ENCODE data around the gene ABCA4. TPM values are rescaled to one million over a fixed set of nuclear protein-coding genes. Genes with fewer than 3 reads are reported as not detected.

Gene ABCA4
- total RNA-seq, 1 experiment from 2014 or later, result 4.8 TPM

DNA sequence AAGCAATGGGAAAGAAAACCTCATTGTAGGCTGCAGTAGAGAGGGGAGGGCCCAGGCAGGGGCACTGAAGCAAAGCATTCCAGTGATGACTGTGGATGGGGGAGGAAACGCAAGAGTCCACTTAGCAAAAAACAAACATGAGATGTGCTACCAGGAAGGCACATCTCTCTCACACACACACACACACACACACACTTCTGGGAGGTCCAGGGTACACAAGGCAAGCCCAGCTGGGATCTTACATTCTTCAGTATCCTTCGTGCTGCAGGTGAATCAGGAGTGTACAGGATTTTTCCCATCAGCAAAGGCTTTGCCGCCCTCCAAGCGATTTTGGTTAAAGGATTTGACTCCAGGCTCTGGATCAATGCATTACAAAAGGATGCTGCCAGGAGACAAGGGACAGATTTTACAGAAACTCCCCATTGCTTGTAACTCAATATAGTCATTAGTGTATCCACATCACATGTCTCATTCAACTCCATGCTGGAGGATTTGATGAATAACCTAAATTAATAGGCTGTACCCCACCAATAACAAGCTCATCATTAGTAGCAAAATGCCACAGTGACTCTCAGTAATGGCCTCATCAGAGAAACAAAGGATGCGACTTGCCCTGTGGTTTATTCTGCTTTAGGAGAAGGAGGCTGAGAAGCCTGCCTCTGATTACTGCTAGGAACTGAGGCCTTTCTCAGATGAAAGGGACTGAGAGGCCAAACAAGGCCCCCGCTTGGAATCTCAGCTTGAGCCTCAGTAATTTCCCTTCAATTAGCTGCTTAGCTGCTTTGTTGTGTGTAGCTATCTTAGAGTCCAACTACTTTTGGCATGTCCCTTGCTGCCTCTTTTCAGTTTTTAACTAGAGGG is 41.6 kb downstream of the ABCA4 start:
- H3K27me3 ChIP-seq, result no peaks in the 10 kb centered on the region
- DNase-seq, result no peak
- H3K4me3 ChIP-seq, result no peak overlapping the region
- no peaks in the 10 kb centered on the region for H3K9me3 ChIP-seq
- H3K36me3 ChIP-seq, result no peaks in the 10 kb centered on the region

DNA sequence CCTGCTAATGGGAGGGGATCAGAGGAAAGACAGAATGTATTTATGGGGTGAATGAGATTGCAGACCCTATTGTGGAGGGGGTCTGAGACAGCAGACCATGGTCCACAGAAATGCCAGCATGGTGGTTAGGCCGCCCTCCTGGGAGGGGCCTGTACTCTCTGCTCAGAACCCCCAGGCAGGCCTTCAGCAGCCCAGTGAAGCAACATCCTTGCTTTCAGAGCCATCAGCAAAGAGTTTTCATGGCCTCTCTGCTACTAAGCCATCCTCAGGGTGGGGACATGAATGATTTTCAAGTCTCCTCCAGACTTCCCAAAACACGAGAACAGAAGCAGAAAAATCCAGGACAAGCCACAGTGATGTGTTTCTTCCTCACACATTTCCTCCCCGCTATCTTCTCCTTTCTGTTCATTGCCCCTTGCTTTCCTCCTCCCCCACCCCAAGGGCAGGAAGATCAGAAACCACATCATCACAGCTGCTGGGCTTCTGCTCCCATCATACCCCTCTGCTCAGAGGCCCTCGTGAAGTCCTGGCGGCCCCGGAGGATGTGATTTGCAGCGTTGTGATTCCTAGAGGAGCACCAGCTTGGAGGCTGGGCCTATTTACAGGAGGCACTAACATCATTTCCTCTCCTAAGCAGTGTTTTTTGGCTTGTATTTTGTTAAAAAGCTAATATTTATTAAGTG is 48.0 kb downstream of the ABCA4 start:
- DNase-seq, result no peak
- no peaks in the 10 kb centered on the region for H3K27me3 ChIP-seq
- H3K36me3 ChIP-seq, result no peaks in the 10 kb centered on the region
- no peaks in the 10 kb centered on the region for H3K9me3 ChIP-seq
- H3K4me3 ChIP-seq, result no peak overlapping the region

DNA sequence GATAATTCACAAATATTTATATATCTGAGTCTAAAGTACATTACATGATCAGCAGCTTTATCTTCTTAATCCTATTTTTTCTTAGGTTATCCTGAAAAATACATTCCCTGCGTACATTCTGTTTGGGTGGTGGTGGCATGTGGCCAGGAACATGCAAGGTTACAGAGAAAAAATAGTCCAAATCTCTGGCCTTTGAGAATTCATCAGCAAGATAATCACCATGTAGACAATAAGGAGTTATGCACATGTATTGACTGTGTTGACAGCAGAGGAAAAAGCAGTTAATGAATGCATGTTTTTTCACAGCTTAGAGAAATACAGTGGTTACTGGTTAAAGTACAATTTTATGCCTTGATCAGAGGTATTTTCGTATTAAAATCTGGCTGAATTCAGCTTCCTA is 49.0 kb downstream of the ABCA4 start:
- DNase-seq, result no peak
- H3K4me3 ChIP-seq, result no peak overlapping the region
- no peaks in the 10 kb centered on the region for H3K9me3 ChIP-seq
- H3K36me3 ChIP-seq, result no peaks in the 10 kb centered on the region
- no peaks in the 10 kb centered on the region for H3K27me3 ChIP-seq

DNA sequence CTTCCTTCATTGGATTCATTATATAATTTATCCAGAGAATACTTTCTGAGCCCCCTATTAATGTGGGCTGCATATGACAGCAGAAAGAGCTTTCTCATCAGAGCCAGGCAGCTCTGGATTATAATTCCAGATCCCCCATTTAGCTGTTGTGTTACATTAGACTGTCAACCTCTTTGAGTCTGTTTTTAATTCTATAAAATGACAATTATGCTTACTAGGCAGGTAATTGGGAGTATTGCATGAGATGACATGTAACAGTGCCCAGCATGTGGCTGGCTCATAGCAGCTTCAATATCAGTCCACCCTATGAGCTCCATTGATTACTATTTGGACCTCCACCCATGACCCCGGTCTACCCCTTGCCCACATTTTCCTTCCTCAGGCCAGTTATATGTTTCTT is 49.6 kb downstream of the ABCA4 start:
- H3K36me3 ChIP-seq, result no peaks in the 10 kb centered on the region
- no peak for DNase-seq
- no peaks in the 10 kb centered on the region for H3K9me3 ChIP-seq
- H3K4me3 ChIP-seq, result no peak overlapping the region
- no peaks in the 10 kb centered on the region for H3K27me3 ChIP-seq

DNA sequence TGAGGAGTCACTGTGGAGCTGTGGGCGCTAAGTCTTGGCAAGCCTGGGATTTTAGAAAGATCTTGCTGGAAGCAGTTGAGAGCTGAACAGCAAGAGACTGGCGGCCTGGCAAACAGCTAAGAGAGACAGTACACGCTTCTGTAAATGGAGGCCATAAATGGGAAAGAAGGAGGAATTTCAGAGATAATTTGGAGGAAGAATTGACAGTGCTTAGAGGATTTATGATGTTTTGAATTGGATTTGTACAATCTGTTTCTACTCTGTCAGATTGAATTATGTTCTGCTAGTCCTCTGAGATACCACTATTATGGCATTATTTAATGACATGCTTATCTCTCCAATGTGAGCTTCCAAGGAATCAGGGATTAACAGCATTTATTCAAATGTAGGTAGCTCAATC is 50.1 kb downstream of the ABCA4 start:
- no peak for DNase-seq
- H3K9me3 ChIP-seq, result no peaks in the 10 kb centered on the region
- H3K4me3 ChIP-seq, result no peak overlapping the region
- no peaks in the 10 kb centered on the region for H3K27me3 ChIP-seq
- H3K36me3 ChIP-seq, result no peaks in the 10 kb centered on the region

DNA sequence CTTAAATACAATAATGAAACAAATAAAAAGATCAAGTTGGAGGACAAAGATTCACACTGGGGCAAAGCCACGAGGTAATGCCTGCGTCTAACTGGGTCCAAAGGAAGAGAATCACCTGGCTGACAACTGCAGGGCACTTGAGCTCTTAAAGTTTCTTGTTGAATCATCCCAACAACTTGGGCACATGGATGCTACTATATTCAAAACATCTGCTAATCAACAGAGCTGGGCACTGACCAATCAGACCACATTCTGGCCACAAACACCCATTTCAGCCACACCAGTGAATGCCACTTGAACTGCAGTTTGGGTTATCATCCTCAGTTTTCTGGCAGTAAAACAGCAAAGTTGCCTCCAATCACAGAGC is 51.0 kb downstream of the ABCA4 start:
- no peaks in the 10 kb centered on the region for H3K36me3 ChIP-seq
- H3K27me3 ChIP-seq, result no peaks in the 10 kb centered on the region
- DNase-seq, result no peak
- H3K9me3 ChIP-seq, result no peaks in the 10 kb centered on the region
- no peak overlapping the region for H3K4me3 ChIP-seq

DNA sequence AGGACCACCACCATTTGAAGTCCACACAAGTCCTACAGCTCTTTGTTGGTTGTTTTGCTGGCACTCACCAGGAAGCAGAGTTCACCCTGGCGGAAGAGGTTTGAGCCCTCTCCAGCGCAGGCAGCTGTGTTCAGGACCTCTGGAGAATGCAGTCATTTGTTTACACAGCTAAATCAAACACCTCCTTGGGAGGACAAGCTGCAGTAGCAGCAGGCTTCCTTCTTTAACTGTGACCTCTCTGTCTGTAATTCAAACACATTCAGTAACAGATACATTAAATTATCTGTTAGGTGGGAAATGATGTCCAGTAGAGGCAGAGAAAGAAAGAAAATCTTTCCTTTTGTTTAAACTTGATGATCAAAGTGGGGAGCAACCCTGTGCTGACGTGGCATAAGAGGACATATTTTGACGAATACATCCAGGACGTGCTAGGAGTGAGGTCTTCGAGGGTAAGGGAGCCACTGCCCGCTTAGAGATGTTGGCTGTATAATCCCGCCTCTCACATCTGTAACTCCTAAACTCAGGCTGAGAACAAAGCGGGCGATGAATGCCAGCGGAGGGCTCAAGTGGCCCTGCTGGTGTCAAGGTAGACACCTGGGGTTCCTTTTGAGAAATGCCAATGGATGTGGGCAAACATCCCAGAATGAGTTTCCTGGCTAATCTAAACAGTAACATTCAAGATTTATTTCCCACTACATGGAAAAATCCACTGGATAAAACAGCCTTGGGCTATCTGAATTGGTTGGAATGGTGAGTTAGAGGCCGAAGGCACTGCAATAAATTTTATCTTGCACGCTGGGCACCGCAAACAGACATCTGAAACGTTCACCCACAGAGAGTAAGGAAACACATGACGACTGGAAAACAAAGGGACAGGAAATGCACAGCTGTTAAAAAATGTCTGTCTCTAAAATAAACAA is 51.7 kb downstream of the ABCA4 start:
- peak; percentile 61 for DNase-seq
- H3K4me3 ChIP-seq, result no peak overlapping the region
- H3K36me3 ChIP-seq, result no peaks in the 10 kb centered on the region
- no peaks in the 10 kb centered on the region for H3K9me3 ChIP-seq
- H3K27me3 ChIP-seq, result no peaks in the 10 kb centered on the region

DNA sequence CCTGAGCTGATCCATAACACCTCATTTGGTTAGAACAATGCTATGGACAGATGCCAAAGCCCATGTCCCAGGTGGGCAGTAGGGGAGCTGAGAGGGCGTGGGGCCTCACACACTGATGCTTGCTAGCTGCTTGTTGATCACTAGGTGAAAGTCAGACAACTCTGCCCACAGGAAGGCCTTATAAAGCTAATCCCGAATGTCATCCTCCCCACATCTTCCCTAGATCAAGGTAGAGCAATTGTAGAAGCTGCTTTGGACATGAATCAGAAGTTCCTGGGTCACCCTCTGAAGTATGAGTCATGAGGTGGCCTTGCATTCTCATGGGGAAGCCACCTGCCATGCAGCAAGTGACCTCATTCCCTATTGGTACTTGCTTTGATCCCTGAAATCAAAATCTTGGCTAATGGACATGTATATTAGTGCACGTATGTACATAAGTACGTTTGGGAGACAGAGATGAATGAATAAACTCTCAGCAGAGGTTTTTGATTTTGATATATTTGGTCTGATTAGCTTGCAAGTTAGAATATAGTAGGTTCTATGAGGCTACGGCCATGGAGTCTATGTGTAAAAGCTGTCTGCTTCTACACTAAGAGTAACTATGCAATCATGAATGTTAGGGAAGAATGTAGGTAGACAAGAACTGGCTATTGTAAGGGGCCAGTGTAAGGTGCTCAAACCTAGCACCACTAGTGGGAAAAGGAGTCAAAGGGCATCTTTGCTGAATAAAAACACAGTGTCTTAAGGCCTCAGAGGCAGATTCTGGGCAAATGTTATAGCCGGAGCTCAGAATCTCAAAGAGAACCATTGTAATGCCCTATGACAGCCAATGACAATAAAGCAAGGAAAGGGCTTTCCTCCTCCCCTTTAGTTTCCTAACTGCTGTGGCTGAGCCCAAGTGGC is 52.6 kb downstream of the ABCA4 start:
- Histone ChIP-seq H3K36me3 (no peaks in the 10 kb centered on the region), H3K4me3 (no peak overlapping the region), H3K27me3 (no peaks in the 10 kb centered on the region), H3K9me3 (no peaks in the 10 kb centered on the region)
- no peak for DNase-seq

DNA sequence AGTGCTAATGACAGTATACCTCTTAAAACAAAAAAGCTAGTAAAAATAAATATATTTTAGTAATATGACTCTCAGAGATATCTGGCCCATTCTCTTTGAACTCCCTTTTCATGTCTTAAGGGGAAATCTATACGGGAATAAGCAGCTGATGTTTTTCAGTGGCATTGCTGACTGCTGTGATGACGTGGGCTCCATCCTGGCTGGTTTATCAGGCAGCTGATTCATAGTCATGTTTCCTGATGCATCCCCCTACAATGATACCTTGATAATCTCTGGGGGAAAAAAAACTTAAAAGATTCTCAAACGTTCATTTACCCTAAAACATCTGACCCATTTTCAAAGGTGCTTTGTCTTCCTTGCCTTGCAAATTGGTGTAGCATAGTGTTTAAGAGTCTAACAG is 53.8 kb downstream of the ABCA4 start:
- Histone ChIP-seq H3K36me3 (no peaks in the 10 kb centered on the region), H3K4me3 (no peak overlapping the region), H3K27me3 (no peaks in the 10 kb centered on the region), H3K9me3 (no peaks in the 10 kb centered on the region)
- DNase-seq, result no peak

DNA sequence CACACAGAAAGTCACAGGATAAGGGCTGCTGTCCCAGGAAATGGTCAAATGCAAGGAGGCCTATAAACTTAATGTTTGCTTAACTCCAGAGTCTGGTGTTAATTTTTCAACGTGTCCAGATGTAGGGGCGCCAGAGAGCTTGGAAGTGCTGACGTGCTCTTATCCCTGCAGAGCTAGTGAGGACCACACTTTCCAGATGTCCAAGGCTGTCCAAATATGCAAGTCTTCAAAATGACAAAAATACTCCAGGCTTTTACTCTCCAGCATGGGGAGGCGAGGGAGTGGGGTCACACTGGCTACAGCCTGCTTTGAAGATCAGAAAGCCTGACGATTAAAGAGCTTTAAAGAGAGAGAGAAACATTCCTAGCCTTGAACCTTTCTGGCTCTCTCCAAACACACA is 57.6 kb downstream of the ABCA4 start:
- Histone ChIP-seq H3K4me3 (no peak overlapping the region), H3K9me3 (no peaks in the 10 kb centered on the region), H3K27me3 (no peaks in the 10 kb centered on the region), H3K36me3 (no peaks in the 10 kb centered on the region)
- DNase-seq, result peak; percentile 61

DNA sequence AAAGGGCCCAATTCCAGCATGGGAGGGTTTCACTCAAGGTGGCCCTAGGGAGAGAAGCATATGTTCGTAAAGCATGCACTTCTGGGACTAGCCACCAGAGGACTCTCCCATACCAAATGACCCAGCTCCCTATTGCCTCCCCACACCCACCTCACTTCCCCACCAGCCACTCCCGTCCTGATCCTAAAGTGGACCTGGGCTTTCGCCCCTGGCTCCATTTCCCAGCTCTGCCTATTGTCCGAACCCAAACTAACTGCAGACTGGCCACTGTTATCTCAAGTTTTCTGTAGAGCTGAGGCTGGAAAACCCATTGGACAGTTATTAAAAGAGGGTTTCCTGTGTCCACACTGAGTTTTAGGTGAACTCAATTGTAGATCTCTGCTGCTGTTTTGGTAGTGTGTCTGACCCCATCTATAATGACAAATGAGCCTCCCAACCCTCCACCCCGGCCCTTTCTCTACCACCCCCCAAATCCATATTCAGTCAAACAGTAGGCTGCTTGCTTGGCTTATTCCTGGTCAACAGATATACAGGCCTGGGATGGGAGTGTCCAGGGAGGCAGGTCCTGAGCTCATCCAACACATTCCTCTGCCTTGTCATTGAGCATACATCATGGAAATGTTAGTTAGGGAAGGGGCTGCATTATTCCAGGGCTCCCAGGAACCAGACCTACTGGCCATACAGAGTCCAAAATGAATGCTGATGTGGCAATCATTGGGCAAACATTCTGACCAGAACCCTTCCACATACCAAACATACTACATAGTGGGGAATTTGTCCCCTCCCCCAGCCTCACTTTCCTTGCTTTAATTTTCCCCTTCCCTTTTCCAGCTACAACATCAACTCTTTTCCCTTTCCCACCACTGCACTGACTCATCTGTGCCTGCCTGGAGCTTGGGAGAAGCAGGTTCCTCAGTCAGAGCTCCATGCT is 59.2 kb downstream of the ABCA4 start:
- peak; percentile 73 for DNase-seq
- Histone ChIP-seq H3K27me3 (no peaks in the 10 kb centered on the region), H3K36me3 (no peaks in the 10 kb centered on the region), H3K4me3 (no peak overlapping the region), H3K9me3 (no peaks in the 10 kb centered on the region)

DNA sequence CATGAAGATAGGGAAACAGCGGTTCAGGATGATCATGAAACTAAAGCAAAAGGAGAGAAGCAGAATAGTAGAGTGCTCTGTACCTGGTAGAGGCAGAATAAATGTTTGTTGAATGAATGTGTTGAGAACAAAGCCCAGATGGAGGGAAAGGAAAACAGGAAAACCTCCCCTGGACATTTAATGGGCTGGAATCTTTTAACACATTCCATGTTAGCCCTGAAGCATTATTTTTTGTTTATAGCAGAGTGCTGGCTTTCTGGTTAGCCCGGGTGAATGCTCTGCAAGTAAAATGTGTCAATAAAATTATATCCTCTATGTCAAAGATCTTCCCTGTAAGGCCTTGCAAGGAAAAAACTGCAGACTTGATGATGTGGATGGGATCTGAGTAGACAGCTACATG is 60.2 kb downstream of the ABCA4 start:
- Histone ChIP-seq H3K4me3 (no peak overlapping the region), H3K27me3 (no peaks in the 10 kb centered on the region), H3K36me3 (no peaks in the 10 kb centered on the region), H3K9me3 (no peaks in the 10 kb centered on the region)
- DNase-seq, result no peak

DNA sequence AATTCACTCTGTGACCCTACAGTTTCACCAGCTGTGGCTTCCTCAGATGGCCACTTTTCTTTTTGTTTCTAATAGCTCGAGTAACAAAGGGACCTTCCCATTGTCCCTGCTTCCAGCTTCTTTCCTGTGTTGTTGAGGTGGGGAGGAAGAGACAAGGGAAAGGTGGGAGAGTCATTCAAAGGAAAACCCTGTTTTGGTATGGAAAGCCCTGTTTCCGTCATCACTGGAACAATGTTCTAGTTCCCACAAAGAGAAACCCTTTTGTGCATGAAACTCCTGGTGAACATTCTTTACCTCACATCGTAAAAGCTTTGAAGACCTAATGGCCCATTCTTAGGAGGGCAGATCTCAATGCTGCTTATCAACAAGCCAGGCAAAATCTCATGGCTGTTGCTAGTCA is 62.2 kb downstream of the ABCA4 start:
- no peaks in the 10 kb centered on the region for H3K9me3 ChIP-seq
- no peaks in the 10 kb centered on the region for H3K36me3 ChIP-seq
- no peak overlapping the region for H3K4me3 ChIP-seq
- no peaks in the 10 kb centered on the region for H3K27me3 ChIP-seq
- DNase-seq, result no peak

DNA sequence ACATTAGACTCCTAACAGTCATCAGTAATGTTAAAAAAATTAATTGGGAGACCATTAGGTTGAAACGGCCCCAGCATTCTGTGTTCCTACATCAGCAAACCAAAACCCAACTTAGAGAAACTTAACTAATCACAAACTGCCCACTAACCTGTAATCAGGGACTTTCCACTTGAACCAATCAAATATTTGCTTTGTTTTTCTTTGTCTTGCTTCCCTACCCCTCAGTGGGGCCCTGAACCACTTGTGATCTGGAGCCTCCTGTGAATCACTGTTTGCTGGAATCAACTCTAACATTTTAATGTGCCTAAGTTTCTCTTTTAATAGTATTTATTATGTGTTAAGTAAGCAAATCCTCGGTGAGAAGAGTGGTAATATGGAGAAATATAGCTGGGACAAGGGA is 64.0 kb downstream of the ABCA4 start:
- Histone ChIP-seq H3K9me3 (no peaks in the 10 kb centered on the region), H3K27me3 (no peaks in the 10 kb centered on the region), H3K4me3 (no peak overlapping the region), H3K36me3 (no peaks in the 10 kb centered on the region)
- no peak for DNase-seq

DNA sequence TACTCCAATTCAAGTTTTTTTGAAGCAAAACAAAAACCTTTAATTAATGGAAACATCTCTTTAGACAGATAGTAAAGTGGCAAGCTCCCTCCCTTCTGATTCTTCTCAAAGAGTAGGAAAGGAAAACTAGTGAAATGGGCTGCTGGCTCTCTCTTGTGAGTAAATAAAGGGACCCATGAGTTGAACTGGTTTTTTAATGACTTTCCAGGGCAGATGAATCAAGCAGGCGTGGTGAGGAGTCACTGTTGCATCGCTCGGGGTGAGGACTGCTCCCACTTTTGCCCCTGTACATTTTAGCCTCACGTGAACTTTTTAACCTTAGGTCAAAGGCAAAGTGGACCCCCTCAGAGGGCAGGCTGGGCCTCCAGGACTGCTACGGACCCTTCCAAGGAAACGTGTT is 64.8 kb downstream of the ABCA4 start:
- DNase-seq, result no peak
- Histone ChIP-seq H3K4me3 (no peak overlapping the region), H3K9me3 (no peaks in the 10 kb centered on the region), H3K36me3 (no peaks in the 10 kb centered on the region), H3K27me3 (no peaks in the 10 kb centered on the region)
